Measurements from ENCODE around the gene CHMP3.

GRCh38 chr2:86603905-86604304, 40.7 kb upstream of the CHMP3 start:
- TF ChIP-seq CTCF (IDR thresholded peaks at IDR 0.05) = no peak
- no peak for TF ChIP-seq POLR2A (IDR thresholded peaks at IDR 0.05)

All from body of pancreas (tissue), 4 donors.